GM19193 (cell line): ENCODE measurements around the gene GGA2.

ENCODE experiments used
- POLR2A ChIP-seq: IDR thresholded peaks from 4 replicates; pipeline ENCODE4 v1.6.1; 2011; ENCODE audit not compliant: insufficient read depth, insufficient read length; ENCODE audit errors: extremely low read depth

GGA2 gene

GRCh38 chr16:23499801-23500200, 10.5 kb downstream of the GGA2 start:
- TF ChIP-seq POLR2A = no peak

GRCh38 chr16:23498863-23499262, 11.4 kb downstream of the GGA2 start:
- TF ChIP-seq POLR2A = no peak

GRCh38 chr16:23497543-23497868, 12.8 kb downstream of the GGA2 start:
- TF ChIP-seq POLR2A = no peak

GRCh38 chr16:23496821-23497542, 13.3 kb downstream of the GGA2 start:
- TF ChIP-seq POLR2A = no peak

- no peak for TF ChIP-seq POLR2A
These were observed 14.6 kb downstream of the GGA2 start for GRCh38 chr16:23495671-23496070.

- no peak for TF ChIP-seq POLR2A
These were observed 16.1 kb downstream of the GGA2 start for GRCh38 chr16:23494188-23494587.

- no peak for TF ChIP-seq POLR2A
These were observed 18.6 kb downstream of the GGA2 start for GRCh38 chr16:23491490-23492391.

- no peak for TF ChIP-seq POLR2A
These were observed 23.8 kb downstream of the GGA2 start for GRCh38 chr16:23486480-23486879.

- TF ChIP-seq POLR2A = no peak
These were observed 24.5 kb downstream of the GGA2 start for GRCh38 chr16:23485841-23486240.

GRCh38 chr16:23485257-23485614, 25.1 kb downstream of the GGA2 start:
- TF ChIP-seq POLR2A = no peak

- TF ChIP-seq POLR2A = no peak
These were observed 25.6 kb downstream of the GGA2 start for GRCh38 chr16:23484510-23485256.

GRCh38 chr16:23482778-23483177, 27.5 kb downstream of the GGA2 start:
- TF ChIP-seq POLR2A = no peak

- TF ChIP-seq POLR2A = no peak
These were observed 30.0 kb downstream of the GGA2 start for GRCh38 chr16:23480257-23480656.

- TF ChIP-seq POLR2A = no peak
These were observed 31.2 kb downstream of the GGA2 start for GRCh38 chr16:23479138-23479537.

GRCh38 chr16:23478566-23478965, 31.7 kb downstream of the GGA2 start:
- TF ChIP-seq POLR2A = no peak

GRCh38 chr16:23476289-23476688, 34.0 kb downstream of the GGA2 start:
- TF ChIP-seq POLR2A = no peak

GRCh38 chr16:23469814-23470213, 40.5 kb downstream of the GGA2 start:
- no peak for TF ChIP-seq POLR2A
